HG03378 (cell line): ENCODE results near the gene INTS14.
A peak's percentile ranks its signal among the peaks of the same experiment; 100 is the strongest.
"Not testable (repeated sequence)": the region's sequence is repeated elsewhere in the genome, so short reads cannot be mapped to it uniquely, and the experiment has no call there.

Experiments used
- ATAC-seq: cut with Tn5 transposase; IDR thresholded peaks from one replicate; pipeline ENCODE4 v1.9.1; 2021; ENCODE audit warnings: mild to moderate bottlenecking, moderate library complexity; ENCODE audit not compliant: unreplicated experiment

INTS14 gene

DNA sequence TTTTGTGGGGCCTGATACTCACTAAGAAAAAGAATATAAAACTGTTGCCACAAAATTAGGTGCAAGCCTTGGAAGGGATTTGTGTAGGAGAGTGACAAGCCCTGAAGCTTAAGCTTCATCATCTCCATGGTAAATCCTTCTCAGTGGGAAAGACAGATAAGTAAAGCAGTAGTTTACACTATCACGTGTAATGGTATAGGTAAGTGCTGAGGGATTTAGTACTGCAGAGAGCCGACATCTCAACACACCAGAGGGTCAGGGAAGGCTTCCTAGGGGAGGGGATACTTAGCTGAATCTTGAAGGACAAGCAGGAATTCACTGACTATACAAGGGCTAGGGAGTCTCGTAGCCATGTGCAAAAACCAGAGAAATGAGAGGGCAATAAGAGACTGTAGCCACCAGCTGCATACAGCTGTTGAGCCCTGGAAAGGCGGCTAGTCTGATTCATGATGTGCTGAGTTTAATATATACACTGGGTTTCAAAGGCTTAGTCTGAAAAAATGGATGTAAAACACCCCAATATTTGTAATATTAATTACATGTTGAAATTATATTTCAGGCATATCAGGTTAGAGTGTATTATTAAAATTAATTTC is 21.9 kb upstream of the INTS14 start:
- no peak for ATAC-seq

GRCh38 chr15:65631503-65631902 is 20.6 kb upstream of the INTS14 start:
- no peak for ATAC-seq

- ATAC-seq, result peak; percentile 67
These were observed 19.8 kb upstream of the INTS14 start for GRCh38 chr15:65630760-65631159.

GRCh38 chr15:65629548-65629947 is 18.6 kb upstream of the INTS14 start:
- no peak for ATAC-seq

- no peak for ATAC-seq
These were observed 15.9 kb upstream of the INTS14 start for GRCh38 chr15:65626856-65627255.

DNA sequence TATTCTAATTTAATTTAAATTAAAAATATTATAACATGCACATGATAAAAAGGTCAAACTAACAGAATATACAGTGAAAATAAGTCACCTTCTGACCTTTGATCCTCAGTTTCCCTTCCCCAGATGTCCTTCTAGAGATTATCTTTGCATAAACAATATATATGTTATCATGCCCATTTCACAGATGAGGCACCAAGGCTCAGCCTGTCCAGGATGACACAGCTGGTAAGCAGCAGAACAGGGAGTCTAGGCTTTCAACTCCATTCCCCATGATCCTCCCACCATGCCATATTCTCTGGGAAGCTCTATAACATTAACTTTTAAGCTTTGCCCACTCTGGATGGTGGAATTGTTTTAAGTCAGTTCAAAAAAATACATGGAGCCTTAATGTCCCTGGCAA is 12.2 kb upstream of the INTS14 start:
- no peak for ATAC-seq

DNA sequence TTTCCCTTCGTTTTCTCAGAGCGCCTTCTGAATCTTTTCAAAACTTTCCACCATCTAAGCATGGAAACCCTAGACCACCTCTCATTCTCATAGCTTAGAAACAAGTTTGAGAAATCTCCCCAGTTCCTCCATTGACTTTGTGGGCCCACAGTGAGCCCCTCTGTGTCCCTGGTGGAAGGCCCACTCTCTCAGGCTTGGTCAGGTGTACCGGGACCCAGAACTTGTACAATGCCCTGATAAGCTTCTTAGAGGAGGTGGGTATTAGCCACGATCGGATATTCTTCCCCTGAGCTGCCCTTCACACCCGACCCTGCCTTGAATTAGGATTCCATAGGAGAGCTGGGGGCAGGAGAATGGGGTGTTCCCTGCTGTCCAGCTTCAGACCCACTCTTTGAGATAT is 10.7 kb upstream of the INTS14 start, which contains the start of gene SLC24A1:
SLC24A1 (plus strand) TSS at position 301 of the 400 bp plus-strand sequence. CDS start 2,143 bp downstream, outside the sequence.
- no peak for ATAC-seq

- no peak for ATAC-seq
These were observed 9.9 kb upstream of the INTS14 start for GRCh38 chr15:65620833-65621232.

- no peak for ATAC-seq
These were observed 8.8 kb upstream of the INTS14 start for GRCh38 chr15:65619626-65620290.

DNA sequence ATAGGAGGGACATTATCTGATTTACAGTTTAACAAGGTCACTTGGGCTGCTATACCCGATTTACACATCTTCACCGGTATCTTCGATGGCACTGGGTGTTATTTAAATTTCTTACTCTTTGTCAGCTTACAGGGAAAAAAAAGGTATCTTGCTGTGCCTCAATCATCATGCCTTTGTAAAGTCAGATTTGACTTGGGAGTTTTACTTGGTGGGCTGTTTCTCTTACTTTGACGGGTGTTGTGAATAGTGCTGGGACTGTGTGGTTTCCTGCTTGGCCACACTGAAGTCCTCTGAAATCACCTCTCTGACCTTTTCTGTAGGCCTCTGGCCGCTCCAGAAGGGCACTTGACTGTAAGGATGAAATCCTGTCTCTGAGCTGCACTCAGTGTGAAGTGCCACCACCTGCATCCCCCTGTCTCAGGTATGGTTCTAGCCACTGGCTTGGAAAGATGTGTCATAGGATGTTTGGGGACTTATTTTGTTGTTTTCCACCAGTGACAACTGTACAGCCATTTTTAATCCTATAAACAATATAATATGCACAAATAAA is 7.7 kb upstream of the INTS14 start:
- ATAC-seq, result no peak

- not testable (repeated sequence) for ATAC-seq
These were observed 5.0 kb upstream of the INTS14 start for GRCh38 chr15:65615887-65616286.

- no peak for ATAC-seq
These were observed 2.2 kb upstream of the INTS14 start for GRCh38 chr15:65612949-65613744.

- no peak for ATAC-seq
These were observed 1.6 kb upstream of the INTS14 start for GRCh38 chr15:65612616-65612946.

- no peak for ATAC-seq
These were observed 1.1 kb upstream of the INTS14 start for GRCh38 chr15:65611888-65612615.

DNA sequence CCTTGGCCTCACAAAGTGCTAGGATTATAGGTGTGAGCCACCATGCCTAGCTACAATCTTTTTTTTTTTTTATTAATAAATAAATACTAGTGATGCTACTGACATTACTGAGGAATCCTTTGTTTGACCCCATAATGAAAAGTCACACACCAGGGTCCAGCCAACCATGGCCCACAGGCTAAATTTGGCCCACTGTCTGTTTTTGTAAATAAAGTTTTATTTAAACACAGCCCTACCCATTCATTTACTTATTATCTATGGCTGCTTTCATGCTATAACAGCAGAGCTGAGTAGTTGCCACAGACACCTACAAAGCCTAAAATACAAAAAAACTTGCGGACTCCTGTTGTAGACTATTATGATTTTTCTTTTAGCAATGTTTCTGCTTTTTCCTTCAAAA is 7.4 kb downstream of the INTS14 start:
- ATAC-seq, result no peak

GRCh38 chr15:65603134-65603533 is 7.8 kb downstream of the INTS14 start:
- ATAC-seq, result no peak

- ATAC-seq, result no peak
These were observed 11.3 kb downstream of the INTS14 start for GRCh38 chr15:65599677-65600076.

- no peak for ATAC-seq
These were observed 12.5 kb downstream of the INTS14 start for GRCh38 chr15:65598468-65598867.

DNA sequence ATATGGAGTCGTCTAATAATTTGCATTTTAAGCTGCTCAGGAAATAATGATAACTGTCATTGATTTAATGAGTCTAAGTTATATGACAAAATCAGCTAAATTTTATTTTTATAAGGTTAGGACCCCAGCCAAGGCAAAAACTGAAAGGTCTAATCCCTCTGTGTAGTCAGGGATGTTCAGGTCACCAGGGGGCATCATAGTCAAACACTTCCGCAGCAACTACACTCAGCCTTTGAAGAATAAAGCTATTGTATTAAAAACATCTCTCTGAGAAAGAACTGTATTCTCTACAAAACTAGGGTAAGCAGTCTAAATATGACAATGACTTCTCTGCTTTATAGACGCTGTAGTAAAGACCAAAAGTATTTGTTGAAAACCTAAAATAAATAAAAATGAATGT is 15.0 kb downstream of the INTS14 start:
- no peak for ATAC-seq

GRCh38 chr15:65587094-65587493 is 23.8 kb downstream of the INTS14 start:
- no peak for ATAC-seq

DNA sequence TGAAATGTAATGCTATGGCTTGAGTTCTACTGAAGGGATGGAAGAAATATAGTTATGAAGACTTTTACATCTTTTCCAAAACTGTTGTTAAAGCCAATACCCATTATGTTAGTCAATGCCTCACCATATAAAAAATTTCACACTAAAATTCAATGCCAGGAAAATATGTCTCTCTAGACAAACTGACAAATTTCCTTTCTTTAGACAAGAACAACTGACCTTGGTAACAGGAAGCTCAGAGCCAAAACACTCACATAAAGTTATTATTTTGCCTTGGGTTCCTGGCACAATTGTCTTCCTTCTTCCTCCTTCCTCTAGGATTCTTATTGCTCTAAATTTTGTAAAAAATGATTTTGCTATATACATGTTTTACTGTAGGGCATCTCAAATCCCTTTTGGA is 26.7 kb downstream of the INTS14 start:
- no peak for ATAC-seq
